Suppressor macrophage treated with lipopolysaccharide for 4 hours (primary cell): ENCODE measurements around the gene HIVEP3.

Source experiments
- DNase-seq: peaks from one replicate; pipeline ENCODE4 v3.0.0-alpha.2; 2020

Gene HIVEP3

GRCh38 chr1:41642922-41643821 lies 275.6 kb downstream of the HIVEP3 start:
- no peak for DNase-seq

- DNase-seq, result no peak
Measured at GRCh38 chr1:41641941-41642527, 276.7 kb downstream of the HIVEP3 start.

- no peak for DNase-seq
Measured at GRCh38 chr1:41641475-41641814, 277.3 kb downstream of the HIVEP3 start.

- no peak for DNase-seq
Measured at GRCh38 chr1:41640756-41641474, 277.8 kb downstream of the HIVEP3 start.

- no peak for DNase-seq
Measured at GRCh38 chr1:41640141-41640751, 278.5 kb downstream of the HIVEP3 start.

- peak; percentile 76 for DNase-seq
Measured at GRCh38 chr1:41639332-41639936, 279.3 kb downstream of the HIVEP3 start.

GRCh38 chr1:41638086-41639024 lies 280.4 kb downstream of the HIVEP3 start:
- no peak for DNase-seq

- no peak for DNase-seq
Measured at GRCh38 chr1:41637367-41637766, 281.4 kb downstream of the HIVEP3 start.

GRCh38 chr1:41633764-41634163 lies 285.0 kb downstream of the HIVEP3 start:
- no peak for DNase-seq

GRCh38 chr1:41632781-41633575 lies 285.7 kb downstream of the HIVEP3 start:
- DNase-seq, result no peak

GRCh38 chr1:41631971-41632370 lies 286.8 kb downstream of the HIVEP3 start:
- no peak for DNase-seq

- DNase-seq, result no peak
Measured at GRCh38 chr1:41631154-41631553, 287.6 kb downstream of the HIVEP3 start.

GRCh38 chr1:41629571-41629970 lies 289.2 kb downstream of the HIVEP3 start:
- DNase-seq, result no peak

GRCh38 chr1:41629141-41629540 lies 289.6 kb downstream of the HIVEP3 start:
- no peak for DNase-seq

GRCh38 chr1:41627491-41628280 lies 291.0 kb downstream of the HIVEP3 start:
- no peak for DNase-seq

GRCh38 chr1:41626616-41627375 lies 291.9 kb downstream of the HIVEP3 start:
- DNase-seq, result peak; percentile 28

- no peak for DNase-seq
Measured at GRCh38 chr1:41626146-41626545, 292.6 kb downstream of the HIVEP3 start.

GRCh38 chr1:41623736-41624135 lies 295.0 kb downstream of the HIVEP3 start:
- DNase-seq, result no peak
